ENCODE results near the gene MKNK2. TPM values are rescaled to one million over a fixed set of nuclear protein-coding genes. Genes with fewer than 3 reads are reported as not detected.

The MKNK2 gene
- total RNA-seq, 1 donor from 2014 or later, result 32.4 TPM

GRCh38 chr19:2043961-2044708, 6.9 kb downstream of the MKNK2 start:
- Histone ChIP-seq H3K36me3 (ENCODE audit: control insufficient read depth in 3 of 3, insufficient read depth in 3 of 3, low read length in 3 of 3) (peaks cover 33 to 54% (median 33%) of the 10 kb centered on the region in 3 donors), H3K27me3 (ENCODE audit: control insufficient read depth in 3 of 3, insufficient read depth in 3 of 3, low read length in 3 of 3) (no peaks in the 10 kb centered on the region), H3K4me3 (ENCODE audit: low read length in 3 of 3) (peak overlapping the region; percentile 1 to 58 (median 43)), H3K9ac (ENCODE audit: low read depth in 1 of 3, low read length in 3 of 3) (peak overlapping the region; percentile 14 to 99 (median 93)), H3K9me3 (ENCODE audit: control insufficient read depth in 3 of 3, low read length in 3 of 3) (no peaks in the 10 kb centered on the region), H3K27ac (ENCODE audit: low read depth, low read length) (peak overlapping the region; percentile 96), H3K4me1 (ENCODE audit: control insufficient read depth in 3 of 3, insufficient read depth in 3 of 3, low read length in 3 of 3) (peaks cover 94 to 97% (median 97%) of the 10 kb centered on the region in 3 donors)

DNA sequence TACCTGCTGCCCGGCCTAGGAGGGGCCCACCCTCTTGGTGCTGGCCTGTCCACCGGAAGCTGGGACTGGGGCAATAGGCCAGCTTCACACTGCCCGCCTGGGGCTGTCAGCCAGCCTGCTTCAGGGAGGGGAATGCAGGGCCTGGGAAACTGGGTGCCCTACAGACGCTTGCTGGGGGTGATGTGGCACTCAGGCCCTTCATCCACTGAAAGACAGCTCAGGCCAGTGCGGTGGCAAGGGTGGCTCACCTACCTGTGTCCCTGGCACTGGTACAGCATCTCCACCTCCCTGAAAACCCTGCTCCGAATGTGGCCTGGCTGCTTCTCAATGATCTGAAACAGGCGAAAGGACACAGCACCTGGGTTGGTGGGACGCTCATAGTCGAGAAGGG, 7.8 kb downstream of the MKNK2 start:
- H3K36me3 ChIP-seq (ENCODE audit: control insufficient read depth in 3 of 3, insufficient read depth in 3 of 3, low read length in 3 of 3), result peaks cover 33 to 58% (median 41%) of the 10 kb centered on the region in 3 donors
- no peaks in the 10 kb centered on the region for H3K9me3 ChIP-seq (ENCODE audit: control insufficient read depth in 3 of 3, low read length in 3 of 3)
- peak overlapping the region; percentile 96 for H3K27ac ChIP-seq (ENCODE audit: low read depth, low read length)
- no peaks in the 10 kb centered on the region for H3K27me3 ChIP-seq (ENCODE audit: control insufficient read depth in 3 of 3, insufficient read depth in 3 of 3, low read length in 3 of 3)
- H3K9ac ChIP-seq (ENCODE audit: low read depth in 1 of 3, low read length in 3 of 3), result peak overlapping the region; percentile 75 to 99 (median 77)
- H3K4me1 ChIP-seq (ENCODE audit: control insufficient read depth in 3 of 3, insufficient read depth in 3 of 3, low read length in 3 of 3), result peaks cover 88 to 95% (median 91%) of the 10 kb centered on the region in 3 donors
- peak overlapping the region; percentile 13 to 56 (median 43) for H3K4me3 ChIP-seq (ENCODE audit: low read length in 3 of 3)

DNA sequence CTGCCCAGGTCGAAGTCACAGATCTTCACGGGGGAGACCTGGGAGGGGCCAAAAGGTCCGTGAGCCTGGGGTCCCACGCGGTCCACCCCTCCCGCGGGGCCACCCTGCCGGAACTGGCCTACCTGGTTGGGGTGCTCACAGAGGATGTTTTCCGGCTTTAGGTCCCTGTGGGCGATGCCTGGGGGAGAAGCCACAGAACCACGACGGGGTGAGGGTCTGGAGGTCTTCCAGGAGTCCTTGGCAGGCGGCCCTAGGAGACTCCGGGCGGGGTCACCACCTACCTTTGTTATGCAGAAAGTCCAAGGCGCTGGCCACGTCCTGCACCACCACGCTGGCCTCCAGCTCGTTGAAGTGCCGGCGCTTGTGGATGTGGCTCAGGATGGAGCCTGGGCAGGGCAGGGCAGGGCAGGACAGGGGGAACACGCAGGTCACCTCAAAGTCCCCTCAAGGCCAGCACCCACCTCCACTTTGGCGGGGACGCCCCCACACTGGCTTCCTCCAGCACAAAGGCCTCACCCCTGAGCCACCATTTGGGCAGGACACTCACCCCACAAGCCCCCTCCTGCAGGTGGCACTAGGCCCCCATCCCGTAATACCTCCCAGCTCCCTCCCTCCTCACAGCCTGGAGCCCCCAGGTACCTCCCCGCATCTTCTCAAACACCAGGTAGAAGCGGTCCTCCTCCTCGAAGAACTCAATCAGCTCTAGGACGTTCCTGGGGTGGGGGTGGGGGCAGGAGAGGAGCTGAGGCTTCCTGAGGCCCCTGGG, 8.4 kb downstream of the MKNK2 start:
- Histone ChIP-seq H3K27ac (ENCODE audit: low read depth, low read length) (peak overlapping the region; percentile 96), H3K9me3 (ENCODE audit: control insufficient read depth in 3 of 3, low read length in 3 of 3) (no peaks in the 10 kb centered on the region), H3K27me3 (ENCODE audit: control insufficient read depth in 3 of 3, insufficient read depth in 3 of 3, low read length in 3 of 3) (no peaks in the 10 kb centered on the region), H3K4me1 (ENCODE audit: control insufficient read depth in 3 of 3, insufficient read depth in 3 of 3, low read length in 3 of 3) (peaks cover 83 to 89% (median 85%) of the 10 kb centered on the region in 3 donors), H3K9ac (ENCODE audit: low read depth in 1 of 3, low read length in 3 of 3) (peak overlapping the region; percentile 75 to 99 (median 77)), H3K4me3 (ENCODE audit: low read length in 3 of 3) (peak overlapping the region; percentile 43 to 56 (median 56)), H3K36me3 (ENCODE audit: control insufficient read depth in 3 of 3, insufficient read depth in 3 of 3, low read length in 3 of 3) (peaks cover 33 to 56% (median 41%) of the 10 kb centered on the region in 3 donors)

DNA sequence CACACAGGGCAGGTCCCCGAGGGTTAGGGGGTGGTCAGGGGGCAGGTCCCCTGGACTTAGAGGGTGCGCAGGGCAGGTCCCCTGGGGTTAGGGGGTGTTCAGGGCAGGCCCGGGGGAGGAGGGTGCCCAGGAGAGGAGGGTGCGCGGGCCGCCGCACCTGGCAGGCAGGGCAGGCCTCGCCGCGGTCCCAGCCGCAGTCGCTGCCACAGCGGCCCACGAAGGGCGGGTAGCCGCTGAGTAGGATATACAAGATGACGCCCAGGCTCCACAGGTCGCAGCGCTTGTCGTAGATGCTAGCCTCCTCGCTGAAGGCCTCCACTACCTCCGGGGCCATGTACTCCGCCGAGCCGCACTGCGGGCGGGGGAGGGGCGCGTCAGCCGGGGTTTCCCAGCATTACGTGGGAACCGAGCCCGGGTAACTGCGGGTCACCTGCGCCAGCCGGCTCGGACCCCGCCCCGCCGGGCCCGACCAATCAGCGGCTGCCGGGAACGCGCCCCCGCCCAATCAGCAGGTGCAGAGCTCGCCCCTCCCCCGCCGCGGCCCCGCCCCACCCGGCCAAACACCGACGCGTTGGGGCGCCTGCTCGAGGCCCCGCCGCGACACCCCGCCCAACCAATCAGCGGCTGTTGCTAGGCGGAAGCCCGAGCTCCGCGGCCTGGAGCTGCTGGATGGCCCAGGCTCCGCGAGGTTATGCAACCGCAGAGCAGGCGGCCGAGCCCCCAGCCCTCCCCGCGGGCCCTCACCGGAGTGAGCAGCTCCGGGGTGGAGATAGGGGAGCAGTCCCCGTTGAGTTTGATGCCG, 9.2 kb downstream of the MKNK2 start:
- Histone ChIP-seq H3K9me3 (ENCODE audit: control insufficient read depth in 3 of 3, low read length in 3 of 3) (no peaks in the 10 kb centered on the region), H3K27me3 (ENCODE audit: control insufficient read depth in 3 of 3, insufficient read depth in 3 of 3, low read length in 3 of 3) (no peaks in the 10 kb centered on the region), H3K27ac (ENCODE audit: low read depth, low read length) (peak overlapping the region; percentile 98), H3K4me1 (ENCODE audit: control insufficient read depth in 3 of 3, insufficient read depth in 3 of 3, low read length in 3 of 3) (peaks cover 75 to 84% (median 78%) of the 10 kb centered on the region in 3 donors), H3K36me3 (ENCODE audit: control insufficient read depth in 3 of 3, insufficient read depth in 3 of 3, low read length in 3 of 3) (peaks cover 32 to 54% (median 41%) of the 10 kb centered on the region in 3 donors), H3K4me3 (ENCODE audit: low read length in 3 of 3) (peak overlapping the region; percentile 54 to 80 (median 66)), H3K9ac (ENCODE audit: low read depth in 1 of 3, low read length in 3 of 3) (peak overlapping the region; percentile 82 to 99 (median 92))

GRCh38 chr19:2041433-2041682, 9.7 kb downstream of the MKNK2 start:
- Histone ChIP-seq H3K27me3 (ENCODE audit: control insufficient read depth in 3 of 3, insufficient read depth in 3 of 3, low read length in 3 of 3) (no peaks in the 10 kb centered on the region), H3K27ac (ENCODE audit: low read depth, low read length) (peak overlapping the region; percentile 98), H3K9me3 (ENCODE audit: control insufficient read depth in 3 of 3, low read length in 3 of 3) (no peaks in the 10 kb centered on the region), H3K9ac (ENCODE audit: low read depth in 1 of 3, low read length in 3 of 3) (peak overlapping the region; percentile 82 to 93 (median 92)), H3K36me3 (ENCODE audit: control insufficient read depth in 3 of 3, insufficient read depth in 3 of 3, low read length in 3 of 3) (peaks cover 27 to 51% (median 37%) of the 10 kb centered on the region in 3 donors), H3K4me1 (ENCODE audit: control insufficient read depth in 3 of 3, insufficient read depth in 3 of 3, low read length in 3 of 3) (peaks cover 69 to 79% (median 72%) of the 10 kb centered on the region in 3 donors), H3K4me3 (ENCODE audit: low read length in 3 of 3) (peak overlapping the region; percentile 54 to 80 (median 66))

GRCh38 chr19:2040647-2041432, 10.2 kb downstream of the MKNK2 start:
- Histone ChIP-seq H3K4me1 (ENCODE audit: control insufficient read depth in 3 of 3, insufficient read depth in 3 of 3, low read length in 3 of 3) (peaks cover 64 to 74% (median 67%) of the 10 kb centered on the region in 3 donors), H3K27ac (ENCODE audit: low read depth, low read length) (peak overlapping the region; percentile 98), H3K9me3 (ENCODE audit: control insufficient read depth in 3 of 3, low read length in 3 of 3) (no peaks in the 10 kb centered on the region), H3K36me3 (ENCODE audit: control insufficient read depth in 3 of 3, insufficient read depth in 3 of 3, low read length in 3 of 3) (peaks cover 24 to 48% (median 36%) of the 10 kb centered on the region in 3 donors), H3K27me3 (ENCODE audit: control insufficient read depth in 3 of 3, insufficient read depth in 3 of 3, low read length in 3 of 3) (no peaks in the 10 kb centered on the region), H3K9ac (ENCODE audit: low read depth in 1 of 3, low read length in 3 of 3) (peak overlapping the region; percentile 82 to 93 (median 92)), H3K4me3 (ENCODE audit: low read length in 3 of 3) (peak overlapping the region; percentile 54 to 80 (median 66))

DNA sequence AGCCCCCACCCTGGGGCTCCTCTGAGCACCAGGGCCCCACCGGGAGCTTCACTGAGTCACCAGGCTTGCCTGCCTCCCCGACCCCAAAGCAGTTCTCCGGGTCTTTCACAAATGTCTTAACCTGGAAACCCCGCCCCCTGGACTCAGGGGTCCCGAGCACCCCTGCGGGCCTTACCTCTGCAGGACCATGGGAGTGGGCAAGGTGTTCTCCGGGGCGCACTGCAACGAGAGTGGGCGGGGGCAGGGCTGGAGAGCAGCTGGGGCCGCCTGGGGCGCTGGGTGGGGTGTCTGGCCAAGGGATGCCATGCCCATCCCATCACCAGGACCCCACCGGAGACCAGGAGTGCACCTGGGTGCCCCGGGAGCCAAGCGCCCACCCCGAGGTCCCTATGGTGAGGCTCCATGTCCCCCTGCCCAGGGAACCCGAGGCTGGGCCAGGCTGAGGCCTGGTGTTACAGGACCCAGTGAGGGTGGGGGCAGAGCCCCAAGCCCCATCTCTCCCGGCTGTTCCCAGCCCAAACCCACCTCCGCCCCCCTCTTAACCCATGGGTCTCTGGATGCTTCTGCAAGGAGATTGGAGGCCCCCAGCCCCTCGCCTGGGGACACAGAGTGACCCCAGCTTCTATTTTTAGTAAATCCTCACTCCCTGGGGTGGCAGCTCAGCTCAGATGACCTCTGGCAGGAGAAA, 10.9 kb downstream of the MKNK2 start:
- H3K36me3 ChIP-seq (ENCODE audit: control insufficient read depth in 3 of 3, insufficient read depth in 3 of 3, low read length in 3 of 3), result peaks cover 18 to 44% (median 33%) of the 10 kb centered on the region in 3 donors
- no peaks in the 10 kb centered on the region for H3K27me3 ChIP-seq (ENCODE audit: control insufficient read depth in 3 of 3, insufficient read depth in 3 of 3, low read length in 3 of 3)
- peaks cover 0 to 5% (median 0%) of the 10 kb centered on the region in 3 donors for H3K9me3 ChIP-seq (ENCODE audit: control insufficient read depth in 3 of 3, low read length in 3 of 3)
- peaks cover 57 to 67% (median 60%) of the 10 kb centered on the region in 3 donors for H3K4me1 ChIP-seq (ENCODE audit: control insufficient read depth in 3 of 3, insufficient read depth in 3 of 3, low read length in 3 of 3)
- H3K4me3 ChIP-seq (ENCODE audit: low read length in 3 of 3), result peak overlapping the region in 2 of 3 donors; percentile 49 to 66
- H3K9ac ChIP-seq (ENCODE audit: low read depth in 1 of 3, low read length in 3 of 3), result peak overlapping the region; percentile 82 to 93 (median 92)
- H3K27ac ChIP-seq (ENCODE audit: low read depth, low read length), result peak overlapping the region; percentile 98

GRCh38 chr19:2039089-2039958, 11.7 kb downstream of the MKNK2 start:
- Histone ChIP-seq H3K4me1 (ENCODE audit: control insufficient read depth in 3 of 3, insufficient read depth in 3 of 3, low read length in 3 of 3) (peaks cover 49 to 59% (median 52%) of the 10 kb centered on the region in 3 donors), H3K27ac (ENCODE audit: low read depth, low read length) (peak overlapping the region; percentile 98), H3K9ac (ENCODE audit: low read depth in 1 of 3, low read length in 3 of 3) (peak overlapping the region; percentile 51 to 93 (median 92)), H3K9me3 (ENCODE audit: control insufficient read depth in 3 of 3, low read length in 3 of 3) (peaks cover 0 to 5% (median 0%) of the 10 kb centered on the region in 3 donors), H3K27me3 (ENCODE audit: control insufficient read depth in 3 of 3, insufficient read depth in 3 of 3, low read length in 3 of 3) (no peaks in the 10 kb centered on the region), H3K36me3 (ENCODE audit: control insufficient read depth in 3 of 3, insufficient read depth in 3 of 3, low read length in 3 of 3) (peaks cover 12 to 37% (median 31%) of the 10 kb centered on the region in 3 donors), H3K4me3 (ENCODE audit: low read length in 3 of 3) (peak overlapping the region in 1 of 3 donors; percentile 36)
